Ectodermal cell (in vitro differentiated cells): ENCODE measurements around the gene HPN.

Experiments used
- H3K27ac ChIP-seq: 2 replicates; pipeline ENCODE4 v1.7.0; 2013; ENCODE audit warnings: mild to moderate bottlenecking, low read depth, low read length; ENCODE audit not compliant: insufficient read depth, poor library complexity, severe bottlenecking
- H3K27me3 ChIP-seq: 2 replicates; pipeline ENCODE4 v1.7.0; 2013; ENCODE audit warnings: mild to moderate bottlenecking, low read length; ENCODE audit not compliant: insufficient read depth, control insufficient read depth, poor library complexity, severe bottlenecking
- H3K36me3 ChIP-seq: one replicate; pipeline ENCODE4 v1.7.0; 2013; ENCODE audit warnings: low read length; ENCODE audit not compliant: control insufficient read depth, insufficient read depth
- H3K4me1 ChIP-seq: one replicate; pipeline ENCODE4 v1.7.0; 2013; ENCODE audit warnings: low read length; ENCODE audit not compliant: control insufficient read depth, insufficient read depth
- H3K4me3 ChIP-seq: 2 replicates; pipeline ENCODE4 v1.7.0; 2013; ENCODE audit warnings: low read depth, low read length, control low read depth; ENCODE audit not compliant: insufficient read depth
- H3K9me3 ChIP-seq: 2 replicates; pipeline ENCODE4 v1.7.0; 2013; ENCODE audit warnings: mild to moderate bottlenecking, low read length, moderate library complexity; ENCODE audit not compliant: control insufficient read depth
- WGBS, 2 experiments: methylation state at CpG; one replicate each; pipeline ENCODE4 v1.1.7; 2013; ENCODE audit warnings: missing lambda C conversion rate in 2 of 2; 5-methylcytosine and 5-hydroxymethylcytosine counted together

Gene HPN

DNA sequence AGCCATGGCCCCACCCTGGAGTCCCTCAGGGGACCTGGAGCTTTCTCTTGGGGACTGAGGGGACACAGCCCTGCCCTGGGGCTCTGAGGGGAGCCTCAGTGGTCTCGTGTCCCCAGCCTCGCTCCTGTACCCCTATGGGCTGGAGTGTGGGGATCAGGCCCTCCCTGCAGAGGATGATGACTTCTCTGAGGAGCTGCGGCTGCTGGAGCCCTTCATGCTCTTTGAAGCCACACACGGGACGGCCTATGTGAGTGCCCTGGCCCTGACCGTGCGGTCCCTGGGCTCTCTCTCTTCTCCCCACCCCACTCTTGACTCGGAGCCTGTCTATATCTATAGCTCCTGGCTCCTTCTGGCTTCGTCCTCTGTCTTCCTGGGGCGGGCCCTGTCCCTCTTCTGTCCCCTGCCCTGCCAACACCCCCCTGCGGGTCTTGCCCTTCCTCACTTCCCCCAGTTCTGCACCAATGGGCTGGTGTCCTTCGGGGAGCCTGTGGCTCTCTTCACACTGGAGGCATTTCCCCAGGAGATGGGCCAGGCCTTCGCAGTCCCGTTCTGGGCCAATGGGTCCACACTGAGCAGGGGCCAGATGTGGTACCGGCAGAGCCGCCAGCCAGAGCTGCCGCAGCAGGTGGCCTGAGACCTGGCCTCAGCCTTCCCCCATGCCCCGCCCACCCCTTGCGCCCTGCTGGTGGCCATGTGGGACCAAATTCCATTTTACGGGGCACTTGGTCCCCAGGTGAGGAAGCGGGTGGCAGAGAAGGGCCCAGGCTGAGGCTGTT is 33.1 kb downstream of the HPN start:
- Histone ChIP-seq H3K27me3 (no peaks in the 10 kb centered on the region), H3K4me3 (no peak overlapping the region), H3K27ac (no peak overlapping the region), H3K4me1 (no peaks in the 10 kb centered on the region), H3K36me3 (no peaks in the 10 kb centered on the region), H3K9me3 (no peaks in the 10 kb centered on the region)
- WGBS, 2 experiments, result 90 to 91% methylated on average over 21 of the region's 21 CpGs

DNA sequence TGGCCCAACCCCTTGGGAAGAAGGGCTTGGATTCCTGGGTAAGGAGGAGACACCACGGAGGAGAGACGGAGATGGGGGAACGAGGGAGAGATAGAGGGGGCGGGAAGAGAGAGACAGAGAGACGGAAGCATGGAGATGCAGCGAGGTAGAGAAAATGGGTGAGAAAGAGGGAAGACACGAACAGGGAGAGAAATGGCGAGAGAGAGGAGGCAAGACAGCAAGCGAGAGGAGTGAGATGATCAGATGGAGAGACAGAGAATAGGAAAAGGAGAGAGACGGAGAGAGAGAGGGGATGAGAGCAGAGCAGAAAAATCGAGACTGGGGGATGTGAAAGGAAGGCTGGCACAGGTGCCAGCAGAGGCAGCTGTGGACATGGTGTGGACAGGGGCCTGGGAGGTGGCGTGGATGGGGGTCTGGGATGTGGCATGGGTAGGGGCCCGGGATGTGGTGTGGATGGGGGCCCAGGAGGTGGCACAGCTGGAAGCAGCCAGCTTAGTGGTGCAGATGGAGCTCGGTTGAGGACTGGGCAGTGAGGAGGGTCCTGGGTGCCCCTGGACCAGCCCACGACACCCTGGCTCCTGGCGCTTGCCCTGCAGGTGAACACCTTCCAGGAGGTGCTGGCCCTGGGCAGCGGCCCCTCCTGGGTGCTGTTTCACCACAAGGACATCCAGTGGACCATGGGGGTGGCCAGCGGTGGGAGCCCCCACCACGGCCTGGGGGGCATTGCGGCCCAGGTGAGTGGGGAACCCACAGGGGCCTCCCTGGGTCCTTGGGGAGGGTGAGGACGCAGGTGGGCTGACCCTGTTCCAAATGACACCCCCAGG is 33.9 kb downstream of the HPN start:
- H3K4me3 ChIP-seq, result no peak overlapping the region
- H3K27ac ChIP-seq, result no peak overlapping the region
- no peaks in the 10 kb centered on the region for H3K27me3 ChIP-seq
- no peaks in the 10 kb centered on the region for H3K9me3 ChIP-seq
- H3K36me3 ChIP-seq, result no peaks in the 10 kb centered on the region
- 91 to 94% methylated on average over 21 of the region's 21 CpGs for WGBS, 2 experiments
- no peaks in the 10 kb centered on the region for H3K4me1 ChIP-seq

DNA sequence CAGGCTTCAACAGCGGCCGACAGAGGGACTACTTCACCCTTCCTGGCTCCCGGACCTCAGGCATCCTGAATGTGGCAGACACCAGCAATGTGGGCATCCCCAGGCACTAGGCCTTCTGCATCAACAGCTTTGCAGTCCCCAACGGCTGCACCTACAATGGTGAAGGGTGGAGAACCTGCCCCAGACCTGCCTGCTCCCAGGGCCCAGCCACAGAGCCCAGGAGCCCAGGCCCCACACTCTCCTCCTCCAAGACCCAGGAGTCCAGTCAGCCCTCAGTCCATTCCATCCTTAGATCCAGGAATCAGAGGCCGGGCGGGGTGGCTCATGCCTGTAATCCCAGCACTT is 34.5 kb downstream of the HPN start:
- no peaks in the 10 kb centered on the region for H3K27me3 ChIP-seq
- H3K27ac ChIP-seq, result no peak overlapping the region
- no peaks in the 10 kb centered on the region for H3K36me3 ChIP-seq
- 90 to 91% methylated on average over 6 of the region's 6 CpGs for WGBS, 2 experiments
- H3K9me3 ChIP-seq, result no peaks in the 10 kb centered on the region
- H3K4me1 ChIP-seq, result no peaks in the 10 kb centered on the region
- no peak overlapping the region for H3K4me3 ChIP-seq

DNA sequence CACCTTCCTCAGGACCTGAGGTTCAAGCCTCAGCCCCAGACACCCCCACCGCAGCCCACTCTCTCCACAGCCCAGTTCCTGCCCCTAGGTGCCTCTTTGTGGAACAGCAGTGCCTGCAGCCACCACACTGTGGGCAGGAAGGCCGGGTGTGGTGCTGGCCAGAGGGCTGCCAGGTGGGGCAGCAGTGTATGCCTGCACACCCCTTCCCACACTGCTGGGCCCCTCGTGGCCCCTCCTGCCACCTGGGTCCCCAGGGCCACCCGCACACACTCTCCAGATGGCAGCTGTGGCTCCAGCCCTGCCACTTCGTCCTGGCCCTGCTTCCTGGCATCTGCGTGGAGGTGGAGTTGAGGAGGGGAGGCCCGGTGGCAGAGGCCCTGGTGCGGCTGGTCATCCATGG is 35.1 kb downstream of the HPN start:
- 91 to 94% methylated on average over 8 of the region's 8 CpGs for WGBS, 2 experiments

DNA sequence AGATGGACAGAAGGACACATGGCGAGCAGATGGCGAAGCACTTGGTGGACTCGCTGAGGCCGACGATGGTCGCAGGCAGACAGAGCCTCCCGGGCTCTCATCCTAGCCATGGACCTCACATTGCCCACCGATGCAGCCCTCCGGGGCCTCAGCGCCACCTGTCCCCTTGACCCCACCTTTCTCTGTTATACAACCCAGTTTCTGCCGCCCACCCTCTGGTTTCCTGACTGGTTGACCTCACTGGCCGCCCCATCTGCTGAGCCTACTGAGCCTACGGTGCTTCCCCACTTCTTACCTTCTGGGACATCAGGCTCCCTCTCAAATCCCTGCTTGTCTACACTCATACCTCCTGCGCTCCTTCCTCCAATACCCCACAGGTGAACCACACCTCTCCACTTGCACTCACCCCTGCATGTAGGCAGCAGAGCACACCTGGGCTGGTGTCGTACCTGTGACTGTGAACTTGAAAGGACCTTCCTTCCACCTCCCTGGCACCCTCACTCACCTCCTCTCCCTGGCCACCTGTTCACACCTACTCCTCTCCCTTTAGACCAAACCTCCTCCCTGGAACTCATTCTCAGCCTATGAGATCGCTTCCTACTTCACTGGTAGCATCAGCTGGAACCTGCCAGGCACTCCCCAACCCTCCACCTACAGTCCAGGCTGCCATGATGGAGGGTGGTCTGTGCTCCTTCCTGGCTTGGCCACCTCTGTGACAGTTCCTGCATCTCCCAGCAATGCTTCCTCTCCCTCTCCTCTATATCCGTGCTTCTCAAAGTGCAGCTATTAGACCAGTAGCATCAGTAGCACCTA is 36.1 kb downstream of the HPN start:
- H3K4me3 ChIP-seq, result no peak overlapping the region
- no peak overlapping the region for H3K27ac ChIP-seq
- no peaks in the 10 kb centered on the region for H3K4me1 ChIP-seq
- H3K9me3 ChIP-seq, result no peaks in the 10 kb centered on the region
- no peaks in the 10 kb centered on the region for H3K27me3 ChIP-seq
- no peaks in the 10 kb centered on the region for H3K36me3 ChIP-seq
- WGBS, 2 experiments, result 92 to 94% methylated on average over 17 of the region's 17 CpGs

More for the DNA sequence above, 35.1 kb downstream of the HPN start:
- Histone ChIP-seq H3K4me1 (no peaks in the 10 kb centered on the region), H3K27ac (no peak overlapping the region), H3K27me3 (no peaks in the 10 kb centered on the region), H3K9me3 (no peaks in the 10 kb centered on the region), H3K4me3 (no peak overlapping the region), H3K36me3 (no peaks in the 10 kb centered on the region)

DNA sequence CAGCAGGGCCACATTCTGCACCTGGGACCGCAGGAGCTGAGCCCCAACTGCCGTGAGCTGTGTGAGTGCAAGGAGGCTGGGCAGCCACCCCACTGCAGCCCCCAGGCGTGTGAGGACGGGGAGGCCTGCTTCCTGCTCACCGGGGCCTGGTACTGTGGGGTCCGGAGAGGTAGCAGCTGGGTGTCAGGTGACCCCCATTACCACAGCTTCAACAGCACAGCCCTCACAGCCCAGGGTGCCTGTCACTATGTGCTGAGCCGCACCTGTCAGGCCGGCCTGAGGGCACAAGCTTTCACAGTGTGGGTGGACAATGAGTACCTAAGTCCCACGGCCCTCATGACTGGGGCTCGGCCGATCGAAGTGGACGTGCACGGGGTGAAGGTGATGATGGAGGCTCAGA is 38.3 kb downstream of the HPN start:
- no peaks in the 10 kb centered on the region for H3K27me3 ChIP-seq
- no peak overlapping the region for H3K27ac ChIP-seq
- H3K4me1 ChIP-seq, result no peaks in the 10 kb centered on the region
- 92% methylated on average over 14 of the region's 14 CpGs for WGBS, 2 experiments
- no peaks in the 10 kb centered on the region for H3K9me3 ChIP-seq
- no peaks in the 10 kb centered on the region for H3K36me3 ChIP-seq
- no peak overlapping the region for H3K4me3 ChIP-seq

DNA sequence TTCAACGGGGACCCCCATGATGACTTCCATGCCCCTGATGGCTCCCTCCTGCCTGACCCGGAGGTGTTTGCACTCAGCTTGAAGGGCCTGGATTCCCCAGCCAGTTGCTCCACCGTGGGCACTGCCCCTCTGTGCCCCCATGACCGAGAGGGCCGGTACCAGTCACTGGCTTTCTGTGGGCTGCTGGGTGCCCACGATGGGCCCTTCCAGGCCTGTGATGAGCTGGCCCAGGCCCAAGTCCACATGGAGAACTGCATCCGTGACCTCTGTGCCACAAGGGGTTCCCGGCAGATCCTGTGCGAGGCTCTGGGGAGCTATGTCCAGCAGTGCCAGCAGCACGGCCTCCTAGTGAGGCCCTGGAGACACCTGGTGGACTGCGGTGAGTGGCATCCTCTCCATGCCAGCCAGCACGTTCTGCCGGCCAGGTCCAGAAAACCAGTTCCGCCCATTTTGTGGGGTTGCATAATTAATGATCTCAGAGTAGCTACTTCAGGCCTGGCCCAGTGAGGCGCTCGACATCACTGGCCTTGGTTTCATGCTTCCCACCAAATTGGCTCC is 39.2 kb downstream of the HPN start:
- Histone ChIP-seq H3K9me3 (no peaks in the 10 kb centered on the region), H3K27me3 (no peaks in the 10 kb centered on the region), H3K36me3 (no peaks in the 10 kb centered on the region), H3K27ac (no peak overlapping the region), H3K4me1 (no peaks in the 10 kb centered on the region), H3K4me3 (no peak overlapping the region)
- 91 to 93% methylated on average over 16 of the region's 16 CpGs for WGBS, 2 experiments

DNA sequence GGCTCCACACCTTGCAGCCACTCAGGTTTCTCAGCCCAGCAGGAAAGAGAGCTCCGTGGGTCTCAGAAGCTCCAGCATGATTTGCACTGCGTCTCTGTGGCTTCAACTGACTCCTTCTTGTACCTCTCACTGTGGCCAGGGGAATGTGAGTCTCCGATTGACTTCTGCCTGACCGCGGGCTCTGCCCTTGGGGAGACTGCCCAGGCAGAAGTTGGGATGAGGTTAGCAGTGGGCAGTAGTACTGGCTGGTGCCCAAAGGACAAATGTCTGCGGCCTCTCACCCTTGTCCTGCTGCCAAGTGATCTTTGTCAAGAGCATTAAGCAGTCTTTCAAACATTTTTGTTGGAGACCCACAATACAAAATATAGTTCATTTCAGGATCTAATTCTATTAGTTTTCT is 39.7 kb downstream of the HPN start:
- no peak overlapping the region for H3K4me3 ChIP-seq
- H3K4me1 ChIP-seq, result no peaks in the 10 kb centered on the region
- WGBS, 2 experiments, result 91 to 95% methylated on average over 6 of the region's 6 CpGs
- no peaks in the 10 kb centered on the region for H3K27me3 ChIP-seq
- no peaks in the 10 kb centered on the region for H3K9me3 ChIP-seq
- no peaks in the 10 kb centered on the region for H3K36me3 ChIP-seq
- H3K27ac ChIP-seq, result no peak overlapping the region

DNA sequence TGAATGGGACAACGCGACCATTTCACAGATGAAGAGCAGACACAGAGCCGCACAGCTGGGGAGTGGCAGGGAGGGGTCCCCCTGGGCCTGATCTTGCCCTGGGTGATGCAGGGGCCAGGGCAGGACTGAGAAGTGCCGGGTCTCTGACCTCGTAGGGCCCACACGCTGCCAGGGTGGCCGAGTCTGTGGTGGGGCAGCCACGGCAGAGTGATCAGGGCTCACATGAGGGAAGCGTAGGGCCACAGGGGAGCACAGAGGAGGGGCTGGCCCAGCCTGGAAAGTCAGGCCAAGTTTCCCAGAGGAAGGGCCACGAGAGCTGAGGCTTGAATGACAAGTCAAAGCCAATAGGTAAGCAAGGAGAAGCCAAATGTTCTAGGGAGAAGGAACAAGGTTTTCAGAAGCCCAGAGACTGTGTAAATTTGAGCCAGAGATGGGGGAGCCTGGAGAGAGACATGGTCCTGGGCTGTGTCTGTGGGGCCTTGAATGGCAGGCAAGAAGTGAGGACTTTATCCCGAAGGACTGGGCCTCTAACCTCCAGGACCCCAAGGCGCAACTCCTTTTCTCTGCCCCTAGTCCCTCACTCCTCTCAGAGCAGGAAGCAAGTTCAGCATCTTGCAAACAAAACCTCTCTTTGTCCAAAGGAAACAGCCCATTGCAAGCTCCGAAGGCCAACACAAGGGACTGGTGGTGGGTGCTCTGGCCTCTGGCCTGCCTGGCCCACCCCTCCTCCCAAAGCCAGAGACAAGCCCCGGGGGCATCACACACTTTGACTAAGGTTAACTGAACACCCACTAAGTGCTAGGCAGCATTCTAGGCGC is 42.4 kb downstream of the HPN start:
- H3K4me1 ChIP-seq, result no peaks in the 10 kb centered on the region
- H3K27me3 ChIP-seq, result no peaks in the 10 kb centered on the region
- no peaks in the 10 kb centered on the region for H3K36me3 ChIP-seq
- no peaks in the 10 kb centered on the region for H3K9me3 ChIP-seq
- WGBS, 2 experiments, result 88 to 89% methylated on average over 15 of the region's 15 CpGs
- no peak overlapping the region for H3K27ac ChIP-seq
- H3K4me3 ChIP-seq, result no peak overlapping the region
